HG03342 (cell line): ENCODE data around the gene COLQ.
"Not testable (repeated sequence)": the region's sequence is repeated elsewhere in the genome, so short reads cannot be mapped to it uniquely, and the experiment has no call there.

Experiments used
- ATAC-seq: cut with Tn5 transposase; IDR thresholded peaks from one replicate; pipeline ENCODE4 v1.9.1; 2021; ENCODE audit warnings: mild to moderate bottlenecking, moderate library complexity; ENCODE audit not compliant: unreplicated experiment

COLQ gene

DNA sequence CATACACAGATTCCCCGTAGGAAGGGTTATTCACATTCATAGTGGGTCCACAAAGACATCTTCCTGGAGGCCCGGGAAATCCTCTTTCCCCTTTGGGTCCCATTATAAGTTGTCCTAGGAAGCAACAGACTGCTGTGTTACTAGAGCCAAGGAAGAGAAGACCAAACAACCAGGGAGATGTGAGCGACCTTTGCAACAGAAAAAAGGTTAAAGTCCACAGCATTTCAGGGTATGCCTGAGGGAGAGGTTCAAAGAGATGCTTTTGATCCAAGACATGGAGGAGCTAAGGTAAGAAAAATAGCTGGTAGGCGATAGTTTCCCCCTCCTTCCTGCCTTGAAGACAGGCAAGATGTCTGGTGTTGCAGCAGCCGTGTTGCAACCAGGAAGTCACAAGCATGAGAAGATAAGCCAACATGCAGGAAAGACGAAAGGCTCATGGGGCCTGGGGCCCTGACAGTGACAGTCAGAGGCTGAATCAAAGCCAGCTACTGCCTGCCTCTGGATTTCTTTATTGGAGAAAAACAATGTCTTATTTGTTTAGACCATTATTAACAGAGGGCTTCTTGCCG lies 63.2 kb downstream of the COLQ start:
- ATAC-seq = no peak

DNA sequence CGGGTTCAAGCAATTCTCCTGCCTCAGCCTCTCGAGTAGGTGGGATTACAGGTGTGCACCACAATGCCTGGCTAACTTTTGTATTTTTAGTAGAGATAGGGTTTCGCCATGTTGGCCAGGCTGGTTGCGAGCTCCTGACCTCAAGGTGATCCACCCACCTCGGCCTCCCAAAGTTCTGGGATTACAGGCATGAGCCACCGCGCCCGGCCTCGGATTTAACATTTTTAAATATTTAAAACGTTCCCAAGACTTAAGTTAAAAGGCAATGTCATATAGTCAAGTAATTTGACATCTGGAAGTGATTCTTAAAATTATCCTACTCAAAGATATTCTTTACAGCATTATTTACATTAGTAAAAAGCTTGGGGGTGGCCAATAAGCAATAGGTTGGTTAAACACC lies 64.6 kb downstream of the COLQ start:
- not testable (repeated sequence) for ATAC-seq

DNA sequence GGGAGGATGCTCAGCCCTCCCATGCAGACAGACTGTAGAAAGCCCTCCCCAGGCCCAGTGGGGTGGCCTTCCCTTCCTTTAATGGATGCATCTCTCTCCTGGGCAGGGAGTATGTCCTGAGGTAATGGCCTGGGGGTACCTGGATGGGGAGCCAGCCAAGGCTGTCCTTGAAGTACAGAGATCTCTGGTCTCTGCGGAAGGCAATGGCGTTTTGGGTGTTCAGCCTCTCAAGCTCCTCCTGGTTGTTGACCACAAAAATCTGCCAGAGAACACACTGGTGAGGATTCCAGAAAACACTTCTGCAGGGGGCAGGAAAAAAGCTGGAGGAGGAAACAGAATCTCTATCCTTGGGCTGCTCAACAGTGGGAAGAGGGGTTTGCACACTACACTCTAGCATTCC lies 65.2 kb downstream of the COLQ start:
- ATAC-seq = no peak

DNA sequence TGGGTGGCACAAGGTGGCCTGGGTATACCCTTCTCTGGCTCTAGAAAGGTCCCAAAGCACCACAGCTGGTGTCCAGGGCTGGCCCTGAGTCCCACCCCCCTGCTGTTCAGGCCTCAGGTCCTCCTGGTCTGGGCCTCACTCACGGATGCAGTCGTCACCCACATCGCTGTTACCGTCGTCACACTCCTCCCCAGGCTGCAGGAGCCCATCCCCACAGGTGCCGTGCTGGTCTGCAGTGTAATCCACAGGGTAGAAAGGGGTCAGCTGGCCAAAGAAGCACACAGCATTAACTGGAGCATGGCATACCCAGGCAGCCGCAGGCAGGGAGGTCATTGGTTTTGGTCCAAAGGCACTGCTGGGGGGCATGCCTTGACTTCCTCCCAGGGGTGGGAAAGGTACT lies 65.8 kb downstream of the COLQ start:
- no peak for ATAC-seq

DNA sequence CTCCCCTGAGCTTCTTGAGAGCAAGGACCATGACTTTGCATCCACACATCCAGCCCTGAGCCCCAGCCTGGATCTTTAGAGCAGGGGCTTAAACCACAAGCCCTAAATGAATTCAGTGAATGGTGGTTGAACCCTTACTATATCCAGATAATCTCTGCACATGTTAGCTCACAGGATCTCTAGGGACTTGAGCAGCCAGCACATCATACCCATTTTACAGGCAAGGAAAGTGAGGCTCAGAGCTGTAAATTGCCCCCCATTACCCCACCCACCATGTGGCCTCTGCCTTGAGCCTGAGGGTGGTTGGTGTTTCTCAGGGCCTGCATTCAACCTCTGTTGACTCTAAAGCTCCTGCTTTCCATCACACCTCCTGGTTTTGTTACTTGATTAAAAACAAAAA lies 66.5 kb downstream of the COLQ start:
- no peak for ATAC-seq

DNA sequence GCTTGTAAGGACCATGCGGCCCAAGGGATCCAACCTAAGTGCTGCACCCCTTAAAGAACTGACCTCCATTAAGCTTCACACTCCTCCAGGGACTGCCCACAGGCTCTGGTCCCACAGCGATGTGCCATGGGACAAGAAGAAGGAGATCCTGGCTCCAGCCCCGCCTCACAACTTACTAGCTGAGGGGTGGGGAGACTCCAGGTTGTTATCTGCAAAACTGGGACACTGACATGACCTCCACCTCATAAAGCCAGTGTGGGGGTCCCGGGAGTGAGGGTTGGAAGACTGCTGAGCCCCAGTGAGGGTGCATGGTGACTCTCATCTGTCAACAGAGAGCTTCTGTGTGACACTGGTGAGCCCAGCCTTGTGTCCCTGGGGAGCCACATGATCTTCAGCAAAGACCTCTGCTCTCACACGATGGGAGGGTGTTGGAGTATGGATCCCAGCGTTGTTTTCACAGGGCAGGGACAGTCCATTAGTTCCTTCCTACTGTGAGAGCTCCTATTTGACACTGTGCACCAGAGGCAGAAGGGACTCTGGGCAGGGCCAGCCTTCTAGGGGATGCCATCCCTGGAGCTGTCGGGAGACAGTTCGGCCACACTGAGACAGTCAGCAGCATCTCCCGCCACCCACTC lies 67.4 kb downstream of the COLQ start:
- ATAC-seq = no peak

DNA sequence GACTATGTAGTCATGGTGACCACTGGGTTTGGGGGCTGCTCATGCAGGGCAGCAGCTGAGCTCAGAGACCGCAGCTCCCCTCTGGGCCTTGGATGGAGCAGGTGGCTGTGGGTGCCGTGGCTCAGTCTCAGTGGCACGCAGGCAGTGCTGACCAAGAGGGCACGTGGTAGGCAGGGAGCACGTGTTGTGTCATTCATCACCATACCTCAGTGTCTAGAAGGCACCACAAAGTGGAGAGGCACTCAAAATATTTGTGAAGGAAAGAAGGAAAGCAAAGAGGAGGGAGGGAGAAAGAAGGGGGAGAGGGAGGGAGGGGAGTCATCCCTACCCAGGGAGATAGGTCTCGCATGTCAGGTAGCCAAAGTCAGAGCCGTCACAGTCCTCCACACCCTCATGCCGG lies 68.0 kb downstream of the COLQ start:
- ATAC-seq = no peak

DNA sequence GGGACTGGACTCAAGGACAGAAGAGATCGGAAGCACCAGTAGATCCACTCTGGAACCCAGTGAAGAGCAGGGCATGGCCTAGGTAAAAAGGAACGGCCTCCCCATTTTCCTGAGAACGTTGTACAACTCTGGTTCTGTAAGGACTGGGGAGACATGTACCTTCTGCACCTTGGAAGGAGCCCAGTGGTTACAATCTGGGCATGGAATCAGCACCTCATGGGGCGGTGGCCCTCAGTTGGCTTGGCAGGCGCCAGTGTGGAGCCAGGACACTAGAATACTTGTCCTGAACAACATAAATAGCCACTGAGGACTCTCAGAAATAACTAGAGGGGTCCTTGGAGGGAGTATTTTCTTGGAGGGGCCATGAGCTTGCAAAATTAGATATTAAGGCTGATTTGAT lies 68.5 kb downstream of the COLQ start:
- no peak for ATAC-seq

DNA sequence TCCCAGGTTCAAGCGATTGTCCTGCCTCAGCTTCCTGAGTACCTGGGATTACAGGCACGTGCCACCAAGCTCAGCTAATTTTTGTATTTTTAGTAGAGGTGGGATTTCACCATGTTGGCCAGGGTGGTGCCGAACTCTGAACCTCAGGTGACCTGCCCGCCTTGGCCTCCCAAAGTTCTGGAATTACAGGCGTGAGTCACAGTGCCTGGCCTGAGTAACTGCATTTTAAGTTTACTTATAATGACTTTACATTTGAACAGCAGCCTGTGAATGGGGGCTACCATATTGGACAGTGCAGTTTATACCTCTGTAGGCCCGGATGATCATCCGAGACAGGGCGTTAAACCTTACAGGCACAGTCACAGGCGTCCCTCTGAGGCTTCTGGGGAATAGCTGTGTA lies 69.3 kb downstream of the COLQ start:
- no peak for ATAC-seq

DNA sequence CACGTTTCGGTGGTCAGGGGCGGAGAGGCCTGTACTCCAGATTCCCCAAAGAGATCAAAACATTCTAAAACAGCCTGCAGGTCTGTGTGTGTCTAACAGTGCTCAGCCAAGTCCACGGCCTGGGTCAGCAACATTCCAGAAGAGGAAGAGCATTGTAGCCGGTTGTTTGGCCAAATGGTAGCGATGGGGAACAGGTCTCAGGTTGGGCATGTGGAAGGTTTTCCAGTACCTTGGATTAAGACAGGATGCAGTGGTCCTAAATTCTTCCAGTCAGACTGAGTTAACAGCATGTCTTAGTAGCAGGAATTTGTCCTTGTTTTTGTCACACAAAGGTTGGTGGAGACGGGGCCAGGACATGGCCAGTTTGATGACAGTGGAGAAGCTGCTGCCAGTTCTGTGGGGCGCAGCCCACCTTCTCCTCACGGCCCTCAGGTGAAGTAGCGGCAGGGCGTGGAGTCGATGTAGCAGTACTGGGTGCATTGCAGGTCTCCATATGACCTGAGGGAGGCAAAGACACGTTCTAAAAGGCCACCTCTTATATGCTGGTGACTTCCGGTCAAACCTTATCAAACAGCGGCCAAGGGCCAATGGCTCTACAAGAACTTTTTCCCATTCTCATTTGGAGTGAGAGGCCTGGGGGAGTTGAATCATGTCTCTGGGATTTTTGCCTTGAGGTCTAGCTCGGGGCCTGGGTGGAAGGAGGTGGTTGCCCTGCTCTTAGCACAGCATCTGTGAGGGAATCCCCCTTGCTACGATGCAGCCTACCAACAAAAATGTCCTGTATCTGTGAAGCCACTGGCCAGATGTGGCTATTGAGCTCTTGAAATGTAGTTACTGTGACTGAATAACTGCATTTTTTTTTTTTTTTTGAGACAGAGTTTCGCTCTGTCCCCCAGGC lies 70.0 kb downstream of the COLQ start:
- ATAC-seq = no peak

DNA sequence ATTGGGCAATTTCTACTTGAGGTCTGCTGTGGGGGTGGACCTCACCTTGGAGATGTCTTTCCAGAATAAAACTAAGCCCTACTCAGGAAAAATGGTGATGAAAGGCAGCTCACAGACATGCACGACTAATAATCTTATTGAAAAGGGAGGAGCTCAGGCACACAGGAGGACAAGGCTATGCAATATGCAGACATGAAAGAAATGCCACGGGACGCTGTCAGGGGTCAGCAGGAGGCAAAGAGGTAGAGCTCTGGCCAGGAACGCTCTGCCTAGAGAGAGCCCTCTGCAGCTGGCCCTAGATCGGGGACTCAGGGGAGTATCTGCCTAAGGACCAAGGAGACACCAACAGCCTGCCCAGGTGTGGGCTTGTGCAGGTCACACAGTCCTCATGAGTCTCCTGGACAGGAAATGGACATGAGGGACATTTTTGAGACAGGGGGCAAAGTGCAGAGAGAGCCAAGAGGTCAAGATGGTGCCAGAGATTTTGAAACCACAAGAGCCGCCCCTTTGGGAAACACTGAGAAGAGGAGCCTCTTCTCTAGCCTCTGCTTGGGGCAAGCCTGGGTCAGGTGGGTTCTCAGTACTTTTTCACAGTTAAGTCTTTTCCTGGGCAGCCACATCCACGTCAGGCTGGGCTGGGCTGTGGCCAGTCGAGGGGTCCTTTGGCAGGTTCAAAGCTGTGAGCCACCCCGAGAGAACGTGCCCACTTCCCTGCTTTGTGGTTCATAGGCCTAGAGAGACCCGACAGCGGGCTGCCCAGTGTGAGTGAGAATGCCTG lies 70.9 kb downstream of the COLQ start:
- ATAC-seq = no peak

DNA sequence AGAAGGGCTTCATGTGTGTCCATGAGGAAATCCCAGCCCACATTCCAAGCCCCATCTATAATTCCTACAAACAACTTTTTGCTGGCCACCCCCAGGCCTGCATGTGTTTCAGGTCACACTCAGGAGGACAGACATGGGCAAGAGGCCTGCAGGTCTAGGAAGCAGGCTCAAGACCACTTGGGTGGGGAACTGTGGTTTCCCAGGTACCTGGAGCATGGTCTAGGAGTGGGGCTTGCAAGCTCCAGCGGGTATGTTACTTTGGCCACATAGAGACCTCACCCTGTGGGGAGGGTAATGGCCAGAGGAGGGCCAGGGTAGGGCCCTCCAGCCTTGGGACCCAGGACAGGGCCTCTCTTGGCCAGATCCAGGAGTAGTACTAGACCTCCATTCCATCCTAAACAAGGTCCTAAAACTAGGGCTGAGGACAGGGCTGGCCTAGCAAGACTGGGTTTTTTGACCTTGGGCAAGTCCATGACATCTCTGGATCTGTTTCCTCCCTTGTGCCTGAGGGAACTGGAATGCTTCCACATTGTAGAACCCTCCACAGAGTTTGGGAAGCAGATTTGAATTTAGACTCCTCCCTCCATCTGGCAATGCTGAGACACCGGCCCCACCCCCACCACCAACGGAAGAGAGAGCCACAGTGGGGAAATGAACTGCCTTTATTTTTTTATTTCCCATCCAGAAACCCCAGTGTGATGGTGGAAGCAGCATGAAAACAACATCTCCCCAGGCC lies 71.8 kb downstream of the COLQ start:
- no peak for ATAC-seq

DNA sequence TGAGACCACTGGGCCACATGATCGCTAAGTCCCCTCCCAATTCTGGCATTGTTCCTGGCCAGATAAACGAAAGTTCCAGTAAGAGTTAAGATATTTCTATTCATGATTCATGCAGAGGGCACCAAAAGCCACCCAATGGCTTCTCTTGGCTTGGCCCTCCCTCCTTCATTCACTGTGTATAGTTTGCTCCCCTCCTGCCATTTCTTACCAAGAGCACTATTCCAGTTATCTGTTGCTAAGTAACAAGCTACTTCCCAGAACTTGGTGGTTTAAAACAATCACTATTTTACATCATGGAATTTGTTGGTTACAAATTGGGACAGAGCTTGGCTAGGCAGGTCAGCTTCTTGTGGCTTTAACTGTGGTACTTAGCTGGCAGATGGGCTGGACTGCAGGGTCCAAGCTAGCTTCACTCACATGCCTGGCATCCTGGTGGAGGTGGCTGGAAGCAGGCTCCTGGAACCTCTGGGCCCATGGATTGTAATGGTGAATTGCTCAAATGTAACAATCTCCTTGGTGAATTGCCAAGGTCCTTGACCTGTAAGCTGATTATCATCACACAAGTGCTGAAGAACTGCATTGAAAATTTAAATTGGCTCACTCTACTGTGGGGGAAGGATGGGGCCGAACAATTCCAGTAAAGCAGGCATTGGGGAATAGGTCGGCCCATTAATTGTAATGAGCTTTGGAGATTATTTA lies 77.5 kb downstream of the COLQ start:
- no peak for ATAC-seq

DNA sequence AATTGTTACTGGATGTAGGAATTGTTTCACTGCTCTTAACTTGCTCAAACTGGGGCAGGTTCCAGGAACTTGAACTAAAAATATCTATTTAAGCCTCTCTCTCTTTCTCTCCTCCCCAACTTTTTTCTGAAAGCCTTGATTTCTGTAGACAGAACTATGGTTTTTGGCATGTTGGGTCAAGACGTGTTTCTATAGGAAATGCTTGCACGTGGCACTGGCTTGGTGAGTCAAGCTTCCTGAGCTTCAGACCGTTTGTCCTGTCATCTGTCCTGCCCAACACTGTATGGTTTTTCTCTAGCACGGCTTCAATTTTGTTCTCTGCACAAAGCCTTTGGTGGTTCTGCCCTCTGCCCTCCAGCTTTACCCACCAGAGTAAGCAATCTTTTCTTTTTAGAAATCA lies 80.6 kb downstream of the COLQ start:
- ATAC-seq = no peak

DNA sequence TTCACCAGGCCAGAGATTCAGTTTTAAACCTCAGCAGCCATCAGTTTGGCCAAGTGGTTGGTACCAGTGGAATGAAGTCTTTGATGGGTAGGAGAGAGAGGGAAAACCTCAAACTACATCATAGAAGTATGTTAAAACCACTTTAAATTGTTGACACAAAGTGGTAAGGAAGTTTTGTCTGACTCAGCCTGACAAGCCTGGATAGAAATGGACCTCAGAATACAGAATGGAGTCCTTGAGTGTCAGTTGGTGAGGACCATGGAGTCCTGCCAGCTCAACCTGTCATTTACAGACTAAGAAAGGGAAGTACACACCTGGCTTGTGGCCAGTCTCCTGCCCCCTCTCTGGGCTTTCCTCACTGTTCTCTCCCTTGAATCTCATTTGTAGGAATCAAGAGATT lies 82.0 kb downstream of the COLQ start:
- ATAC-seq = no peak

DNA sequence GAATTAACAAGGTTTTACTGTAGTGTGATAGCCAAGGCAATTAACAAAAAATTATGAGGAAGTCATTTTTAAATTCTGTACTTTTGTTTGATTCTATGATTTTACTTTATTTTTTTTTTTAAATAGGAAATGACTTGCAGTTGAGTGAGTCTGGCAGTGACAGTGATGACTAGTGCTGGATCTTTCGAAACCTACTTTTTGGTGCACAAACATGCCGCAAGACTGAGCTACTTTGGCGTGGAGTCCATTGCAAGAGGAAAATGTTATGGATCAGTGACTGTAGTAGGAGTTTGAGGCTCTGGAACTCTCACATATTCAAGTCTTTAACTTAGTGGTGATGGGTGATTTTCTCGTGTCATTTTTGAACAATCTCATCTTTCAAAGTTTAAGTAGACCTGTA lies 82.5 kb downstream of the COLQ start:
- ATAC-seq = no peak

DNA sequence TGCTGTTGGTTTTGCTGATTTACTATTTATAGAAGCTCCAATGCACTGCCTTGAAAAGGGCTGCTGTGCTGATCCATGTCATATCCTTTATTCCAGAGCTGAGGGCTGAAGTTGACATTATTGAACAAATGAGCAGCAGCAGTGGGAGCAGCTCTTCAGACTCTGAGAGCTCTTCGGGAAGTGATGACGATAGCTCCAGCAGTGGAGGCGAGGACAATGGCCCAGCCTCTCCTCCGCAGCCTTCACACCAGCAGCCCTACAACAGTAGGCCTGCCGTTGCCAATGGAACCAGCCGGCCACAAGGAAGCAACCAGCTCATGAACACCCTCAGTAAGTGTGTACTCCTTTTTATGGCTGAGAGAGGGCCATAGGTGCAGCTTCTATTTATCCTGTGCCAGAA lies 85.3 kb downstream of the COLQ start:
- no peak for ATAC-seq

DNA sequence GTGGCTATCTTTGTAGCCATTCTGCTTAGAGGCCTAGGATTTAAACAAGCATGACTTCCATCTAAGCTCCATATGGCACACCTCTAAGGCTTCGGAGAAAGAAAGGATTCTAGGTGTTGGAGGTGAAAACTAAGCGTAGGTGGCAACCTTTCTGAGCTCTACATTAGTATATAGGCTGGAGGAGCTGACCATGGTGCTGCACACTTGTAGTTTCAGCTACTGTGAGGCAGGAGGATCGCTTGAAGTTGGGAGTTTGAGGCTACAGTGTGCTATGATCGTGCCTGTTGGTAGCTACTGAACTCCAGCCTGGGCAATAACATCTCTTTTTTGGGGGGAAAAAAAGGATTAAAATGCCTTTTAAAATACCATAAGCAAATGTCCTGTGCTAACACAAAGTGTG lies 86.8 kb downstream of the COLQ start:
- no peak for ATAC-seq

DNA sequence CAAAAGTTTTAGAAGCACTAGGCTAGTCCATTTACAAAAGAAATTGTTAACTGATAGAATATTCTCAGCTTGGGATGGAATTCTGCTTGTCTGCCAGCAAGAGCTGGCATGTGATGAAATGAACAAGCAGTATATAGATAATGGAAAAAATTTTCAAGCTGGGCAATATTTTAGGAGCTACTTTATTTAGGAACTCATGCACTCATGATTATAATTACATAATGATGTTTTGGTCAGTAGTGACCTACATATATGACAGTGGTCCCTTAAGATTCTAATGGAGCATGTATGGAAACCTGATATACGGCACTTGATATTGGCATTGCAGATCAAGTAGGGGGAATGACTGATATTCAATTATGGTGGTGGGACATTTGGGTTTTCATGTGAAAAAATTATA lies 88.0 kb downstream of the COLQ start:
- no peak for ATAC-seq

DNA sequence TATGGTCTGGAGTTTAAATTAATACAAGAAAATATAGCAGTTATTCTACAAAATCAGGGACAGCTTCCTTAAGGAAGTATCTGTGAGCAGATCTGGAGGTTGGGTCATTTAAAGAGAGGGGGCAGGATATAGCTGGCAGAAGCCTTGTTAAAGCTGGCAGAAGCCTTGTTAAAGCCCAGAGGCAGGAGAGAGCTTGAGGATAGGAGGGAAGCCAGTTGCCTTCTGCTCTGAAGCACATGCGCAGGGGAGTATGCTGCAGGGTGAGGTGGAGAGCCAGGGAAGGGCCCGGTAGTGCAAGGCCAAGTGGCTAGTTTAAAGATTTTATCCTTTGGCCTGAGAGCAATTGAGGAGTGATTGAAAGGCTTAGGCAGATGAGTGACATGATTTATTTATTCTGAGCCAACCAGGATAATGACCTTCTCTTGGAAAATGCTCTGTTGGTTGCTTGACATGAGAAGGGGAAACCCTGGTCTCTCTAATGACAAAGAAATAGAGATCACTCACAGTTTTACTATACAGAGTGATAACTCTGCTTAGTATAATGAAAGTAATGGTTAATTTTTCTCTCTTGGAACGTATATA lies 90.2 kb downstream of the COLQ start:
- no peak for ATAC-seq
